HG03159 (cell line): Measurements from ENCODE around the gene SHFL.

Experiments
- ATAC-seq: cut with Tn5 transposase; IDR thresholded peaks from one replicate; pipeline ENCODE4 v1.9.1; 2021; ENCODE audit warnings: mild to moderate bottlenecking, moderate library complexity; ENCODE audit not compliant: unreplicated experiment

The SHFL gene

DNA sequence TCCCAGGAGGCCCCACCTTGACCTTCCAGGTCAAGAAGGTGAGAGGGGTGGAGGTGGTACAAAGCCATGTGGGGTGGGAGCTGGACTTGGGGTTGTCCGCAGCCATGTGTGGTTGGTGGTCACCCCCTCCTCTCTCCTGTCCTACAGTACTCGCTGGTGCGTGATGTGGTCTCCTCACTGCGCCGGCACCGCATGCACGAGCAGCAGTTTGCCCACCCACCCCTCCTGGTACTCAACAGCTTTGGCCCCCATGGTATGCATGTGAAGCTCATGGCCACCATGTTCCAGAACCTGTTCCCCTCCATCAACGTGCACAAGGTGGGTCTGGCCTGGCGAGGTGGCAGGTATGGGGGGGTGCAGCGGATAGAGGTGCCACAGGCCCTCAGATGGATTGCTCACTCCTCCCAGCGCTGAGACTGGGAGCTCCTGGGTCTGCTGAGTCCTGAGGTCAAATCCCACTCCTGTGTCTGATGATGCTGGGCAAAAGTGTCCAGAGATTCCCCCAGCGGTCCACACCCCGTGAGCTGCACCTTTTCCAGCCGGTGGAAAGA is 21.8 kb downstream of the SHFL start:
- ATAC-seq = no peak

DNA sequence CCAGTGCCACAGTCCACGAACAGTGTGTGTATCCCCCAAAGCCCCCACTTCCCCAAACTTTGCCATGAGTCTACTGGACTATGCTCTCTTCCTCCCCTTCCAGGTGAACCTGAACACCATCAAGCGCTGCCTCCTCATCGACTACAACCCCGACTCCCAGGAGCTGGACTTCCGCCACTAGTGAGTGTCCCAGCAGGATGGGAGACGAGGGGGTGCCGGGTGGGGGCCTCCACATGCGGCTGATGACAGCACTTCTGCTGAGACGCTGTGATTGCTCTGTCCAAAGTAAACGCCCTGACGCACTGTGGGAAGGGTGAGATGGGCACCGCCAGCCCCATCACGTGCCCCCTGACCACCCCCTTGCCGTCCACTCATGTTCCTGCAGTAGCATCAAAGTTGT is 23.4 kb downstream of the SHFL start:
- no peak for ATAC-seq

DNA sequence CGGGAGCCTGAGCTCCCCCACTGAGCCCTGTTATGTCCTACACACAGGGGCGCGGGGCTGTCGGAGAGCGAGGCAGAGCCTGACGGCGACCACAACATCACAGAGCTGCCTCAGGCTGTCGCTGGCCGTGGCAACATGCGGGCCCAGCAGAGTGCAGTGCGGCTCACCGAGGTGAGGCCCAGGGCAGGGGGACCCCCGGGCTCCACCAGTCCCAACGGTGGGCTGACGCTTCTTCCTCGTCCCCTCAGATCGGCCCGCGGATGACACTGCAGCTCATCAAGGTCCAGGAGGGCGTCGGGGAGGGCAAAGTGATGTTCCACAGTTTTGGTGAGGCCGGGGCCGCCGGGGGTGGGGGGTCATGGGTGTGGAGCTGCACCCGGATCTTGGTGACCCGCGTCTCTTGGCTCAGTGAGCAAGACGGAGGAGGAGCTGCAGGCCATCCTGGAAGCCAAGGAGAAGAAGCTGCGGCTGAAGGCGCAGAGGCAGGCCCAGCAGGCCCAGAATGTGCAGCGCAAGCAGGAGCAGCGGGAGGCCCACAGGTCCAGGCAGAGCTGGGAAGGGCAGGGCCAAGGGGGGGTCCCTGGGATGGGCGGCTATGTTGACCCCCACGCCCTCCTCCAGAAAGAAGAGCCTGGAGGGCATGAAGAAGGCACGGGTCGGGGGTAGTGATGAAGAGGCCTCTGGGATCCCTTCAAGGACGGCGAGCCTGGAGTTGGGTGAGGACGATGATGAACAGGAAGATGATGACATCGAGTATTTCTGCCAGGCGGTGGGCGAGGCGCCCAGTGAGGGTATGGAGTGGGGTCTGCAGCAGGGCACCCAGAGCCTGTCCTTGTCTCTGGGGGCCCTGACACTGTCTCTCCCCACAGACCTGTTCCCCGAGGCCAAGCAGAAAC is 24.2 kb downstream of the SHFL start:
- ATAC-seq = no peak

GRCh38 chr19:10110972-10111317 is 24.8 kb downstream of the SHFL start:
- ATAC-seq = no peak

DNA sequence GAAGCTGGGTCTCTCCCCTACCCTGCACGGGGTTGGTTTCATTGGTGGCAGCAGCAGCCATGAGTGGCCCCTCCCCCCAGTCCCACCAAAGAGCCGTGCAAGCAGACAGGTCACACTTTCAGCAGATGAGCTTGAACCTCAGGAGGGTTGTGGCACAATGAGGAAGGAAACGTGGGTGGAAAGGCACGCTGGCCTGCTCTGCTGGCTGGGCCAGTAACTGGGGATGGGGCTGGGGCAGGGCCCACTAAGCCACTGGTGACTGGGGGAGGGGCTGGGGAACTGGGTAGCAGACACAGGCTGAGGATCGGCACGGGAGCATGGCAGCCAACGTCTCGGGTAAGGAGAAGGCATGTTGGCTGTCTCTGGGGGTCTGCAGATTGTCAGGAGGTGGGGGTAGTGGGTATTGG is 25.3 kb downstream of the SHFL start, which contains the start of gene P2RY11:
TSS of gene P2RY11 (plus strand) at position 289 of the 407 bp plus-strand sequence. CDS start at position 318, 29 bp downstream.
- no peak for ATAC-seq

DNA sequence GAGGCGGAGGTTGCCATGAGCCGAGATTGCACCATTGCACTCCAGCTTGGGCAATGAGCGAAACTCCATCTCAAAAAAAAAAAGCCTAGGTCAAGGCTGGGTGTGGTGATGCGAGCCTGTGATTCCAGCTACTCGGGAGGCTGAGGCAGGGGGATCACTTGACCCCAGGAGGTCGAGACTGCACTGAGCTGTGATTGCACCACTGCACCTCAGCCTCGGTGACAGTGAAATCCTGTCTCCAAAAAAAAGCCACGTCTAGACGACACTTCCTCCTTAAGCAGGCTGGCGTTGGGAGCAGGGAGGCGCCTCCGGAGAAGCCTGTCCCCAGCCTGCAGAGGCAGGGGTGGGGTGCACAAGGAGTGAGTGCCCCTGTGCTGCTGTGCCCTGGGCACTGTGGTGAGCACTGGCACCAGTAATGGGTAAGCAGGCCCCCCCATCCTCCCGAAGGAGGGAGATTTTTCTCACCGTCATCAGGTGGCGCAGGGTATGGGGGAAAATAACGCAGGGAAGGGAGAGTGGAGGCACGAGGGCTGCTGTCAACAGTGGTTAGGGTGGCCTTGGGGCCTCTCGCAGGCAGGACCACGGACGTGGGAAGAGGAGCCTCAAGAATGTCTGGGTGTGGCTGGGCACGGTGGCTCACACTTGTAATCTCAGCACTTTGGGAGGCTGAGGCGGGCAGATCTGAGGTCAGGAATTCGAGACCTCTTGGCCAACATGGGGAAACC is 26.1 kb downstream of the SHFL start:
- no peak for ATAC-seq

- no peak for ATAC-seq
These were observed 26.9 kb downstream of the SHFL start for GRCh38 chr19:10112895-10113591.

DNA sequence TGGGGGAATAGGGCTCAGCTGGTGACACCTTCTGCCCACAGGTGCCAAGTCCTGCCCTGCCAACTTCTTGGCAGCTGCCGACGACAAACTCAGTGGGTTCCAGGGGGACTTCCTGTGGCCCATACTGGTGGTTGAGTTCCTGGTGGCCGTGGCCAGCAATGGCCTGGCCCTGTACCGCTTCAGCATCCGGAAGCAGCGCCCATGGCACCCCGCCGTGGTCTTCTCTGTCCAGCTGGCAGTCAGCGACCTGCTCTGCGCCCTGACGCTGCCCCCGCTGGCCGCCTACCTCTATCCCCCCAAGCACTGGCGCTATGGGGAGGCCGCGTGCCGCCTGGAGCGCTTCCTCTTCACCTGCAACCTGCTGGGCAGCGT is 27.5 kb downstream of the SHFL start:
- ATAC-seq = no peak

DNA sequence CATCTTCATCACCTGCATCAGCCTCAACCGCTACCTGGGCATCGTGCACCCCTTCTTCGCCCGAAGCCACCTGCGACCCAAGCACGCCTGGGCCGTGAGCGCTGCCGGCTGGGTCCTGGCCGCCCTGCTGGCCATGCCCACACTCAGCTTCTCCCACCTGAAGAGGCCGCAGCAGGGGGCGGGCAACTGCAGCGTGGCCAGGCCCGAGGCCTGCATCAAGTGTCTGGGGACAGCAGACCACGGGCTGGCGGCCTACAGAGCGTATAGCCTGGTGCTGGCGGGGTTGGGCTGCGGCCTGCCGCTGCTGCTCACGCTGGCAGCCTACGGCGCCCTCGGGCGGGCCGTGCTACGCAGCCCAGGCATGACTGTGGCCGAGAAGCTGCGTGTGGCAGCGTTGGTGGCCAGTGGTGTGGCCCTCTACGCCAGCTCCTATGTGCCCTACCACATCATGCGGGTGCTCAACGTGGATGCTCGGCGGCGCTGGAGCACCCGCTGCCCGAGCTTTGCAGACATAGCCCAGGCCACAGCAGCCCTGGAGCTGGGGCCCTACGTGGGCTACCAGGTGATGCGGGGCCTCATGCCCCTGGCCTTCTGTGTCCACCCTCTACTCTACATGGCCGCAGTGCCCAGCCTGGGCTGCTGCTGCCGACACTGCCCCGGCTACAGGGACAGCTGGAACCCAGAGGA is 28.0 kb downstream of the SHFL start:
- ATAC-seq = no peak

GRCh38 chr19:10114651-10115391 is 28.7 kb downstream of the SHFL start:
- no peak for ATAC-seq

DNA sequence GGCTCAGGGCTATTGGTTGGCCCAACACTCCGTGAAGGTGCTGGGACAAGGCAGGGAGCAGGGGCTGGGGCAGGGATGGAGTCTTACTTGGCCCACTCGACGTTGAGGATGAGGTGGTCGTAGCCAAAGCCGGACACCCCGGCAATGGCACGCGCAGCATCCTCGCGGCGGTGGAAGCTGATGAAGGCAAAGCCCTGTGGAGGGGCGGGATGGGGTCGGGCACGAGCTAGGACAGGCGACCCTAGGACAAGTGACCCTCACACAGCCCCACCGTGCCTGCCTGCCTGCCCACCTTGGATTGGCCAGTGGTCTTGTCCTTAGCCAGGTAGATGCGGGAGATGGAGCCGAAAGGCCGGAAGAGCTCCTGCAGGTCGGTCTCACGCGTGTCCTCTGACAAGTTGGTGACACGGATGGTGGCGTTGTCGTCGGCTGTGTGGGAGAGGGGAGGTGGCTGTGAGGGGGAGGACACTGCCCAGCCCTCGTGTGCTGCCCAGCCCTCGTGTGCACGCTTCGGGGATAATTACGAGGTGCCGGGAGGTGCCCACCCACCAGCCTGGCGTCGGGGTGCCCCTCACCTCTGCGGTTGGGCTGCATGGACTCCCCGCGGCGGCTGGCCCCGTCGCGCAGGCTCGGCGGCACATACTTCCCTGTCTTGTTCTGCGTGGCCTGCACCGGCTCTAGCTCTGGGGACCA is 29.4 kb downstream of the SHFL start:
- ATAC-seq = no peak

- ATAC-seq = no peak
These were observed 30.2 kb downstream of the SHFL start for GRCh38 chr19:10116085-10116865.

DNA sequence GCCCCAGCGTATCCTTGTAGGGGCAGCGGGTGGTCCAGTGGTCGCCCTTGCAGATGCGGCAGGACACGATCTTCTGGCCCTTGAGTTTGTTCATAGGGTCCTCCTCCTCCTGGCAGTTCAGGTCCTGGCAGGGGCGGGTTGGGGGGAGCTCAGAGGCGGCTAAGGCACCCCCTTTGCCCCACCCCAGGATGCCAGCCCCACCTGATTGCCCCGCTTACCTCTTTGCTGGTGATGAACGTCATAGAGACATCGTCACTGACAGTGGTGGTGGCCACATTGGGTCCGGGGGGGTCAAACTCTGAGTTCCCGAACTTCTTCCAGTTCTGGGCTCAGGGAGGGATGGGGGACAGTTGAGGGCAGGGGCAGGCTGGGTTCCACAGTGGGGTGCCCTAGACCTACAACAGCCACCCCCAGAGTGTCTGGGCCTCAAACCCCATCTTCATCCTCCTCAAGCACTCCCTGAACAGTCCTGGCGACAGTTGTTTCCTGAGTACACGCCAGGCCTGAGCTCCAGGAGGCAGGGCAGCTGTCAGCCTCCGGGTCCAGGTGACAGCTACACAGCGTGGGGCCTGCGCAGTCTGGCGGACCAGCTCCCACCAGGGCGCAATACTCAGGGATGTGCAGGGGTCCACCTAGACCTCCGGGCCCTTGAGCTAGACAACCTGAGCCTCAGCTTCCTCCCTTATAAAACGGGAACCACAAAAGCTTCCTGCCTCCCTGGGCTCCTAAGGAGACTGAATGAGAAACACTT is 30.9 kb downstream of the SHFL start:
- no peak for ATAC-seq

DNA sequence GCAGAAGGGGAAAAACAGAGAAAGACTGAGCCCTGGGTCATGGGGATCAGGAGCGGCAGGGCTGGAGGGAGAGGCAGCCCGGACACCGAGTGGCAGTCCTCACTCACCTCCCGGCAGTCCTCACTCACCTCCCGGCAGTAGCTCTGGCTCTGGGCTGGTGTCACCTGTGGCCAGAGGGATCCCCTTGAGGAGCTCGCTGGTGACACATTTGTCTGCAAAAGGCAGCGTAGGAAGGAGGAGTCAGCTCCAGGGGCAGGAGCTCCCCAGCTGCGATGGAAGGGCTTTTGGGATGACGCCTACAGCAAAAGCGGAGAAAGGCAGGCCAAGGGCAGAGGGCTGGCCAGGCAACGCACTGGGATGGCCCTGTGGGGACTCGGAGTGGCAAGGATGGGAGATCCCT is 32.8 kb downstream of the SHFL start:
- ATAC-seq = no peak

GRCh38 chr19:10120538-10121189 is 34.5 kb downstream of the SHFL start:
- no peak for ATAC-seq

DNA sequence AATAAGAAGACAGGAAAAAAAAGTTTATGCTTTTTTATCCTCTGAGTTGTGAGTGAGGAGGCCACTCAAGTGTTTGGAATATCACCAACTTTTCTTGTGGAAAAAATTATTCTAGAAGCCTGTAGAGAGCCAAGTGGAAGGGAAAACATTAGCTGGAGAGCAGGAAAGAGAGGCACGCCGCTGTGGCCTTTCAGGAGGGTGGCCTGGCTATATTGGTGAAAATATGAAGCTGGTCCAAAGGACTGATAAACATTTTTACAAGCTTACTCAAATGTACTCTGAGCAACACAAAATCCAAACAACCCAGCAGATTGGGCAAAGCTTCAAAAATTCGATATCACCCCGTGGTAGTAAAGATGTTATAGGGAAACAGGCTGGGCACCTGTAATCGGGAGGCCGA is 35.9 kb downstream of the SHFL start:
- ATAC-seq = no peak

DNA sequence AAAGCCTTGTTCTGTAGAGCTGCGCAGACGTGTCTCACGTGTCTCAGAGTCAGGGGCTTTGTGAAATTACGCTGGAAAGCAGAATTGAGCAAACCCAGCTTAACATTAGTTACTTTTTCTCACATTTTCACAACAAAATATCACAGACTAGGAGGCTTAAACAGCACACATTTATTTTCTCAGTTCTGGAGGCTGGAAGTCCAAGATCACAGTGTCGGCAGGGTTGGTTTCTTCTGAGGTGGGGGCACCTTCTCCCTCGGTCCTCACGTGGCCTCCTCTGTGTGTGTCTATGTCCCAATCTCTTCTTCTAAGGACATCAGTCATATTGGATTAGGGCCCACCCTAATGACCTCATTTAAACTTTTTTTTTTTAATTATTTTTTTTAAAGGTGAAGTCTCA is 38.3 kb downstream of the SHFL start:
- ATAC-seq = no peak
